Pancreas (tissue), 10 donors: ENCODE data around the gene NR6A1. TPM values are rescaled to one million over a fixed set of nuclear protein-coding genes. Genes with fewer than 3 reads are reported as not detected.

ENCODE experiments used
- ATAC-seq, 4 donors: fragments of 200-7000 bp; cut with Tn5 transposase; one replicate each; pipeline versions ENCODE4 v1.8.0 to v1.9.1; 2020; ENCODE audit warnings: mild to moderate bottlenecking in 4 of 4, moderate library complexity in 4 of 4
- DNase-seq, 6 donors: peaks; one replicate each; pipeline ENCODE4 v3.0.0-alpha.2; 2020
- FAIRE-seq: peaks from 2 replicates; lab custom pipeline; 2012; peaks lifted over from hg19 to GRCh38; lab: Jason Lieb, UNC
- H3K27ac ChIP-seq, 4 donors: fragments of 200-600 bp; sonication (generic); 1 replicate in 3 of 4; 2 replicates in 1 of 4; pipeline versions ENCODE4 v1.5.0 to v1.8.0; 2020
- H3K27me3 ChIP-seq, 4 donors: fragments of 200-600 bp; one replicate each; pipeline ENCODE4 v1.8.0; 2021
- H3K36me3 ChIP-seq, 3 donors: fragments of 200-600 bp; sonication (generic) in 1 of 3; one replicate each; pipeline versions ENCODE4 v1.5.0 to v1.8.0; 2020 to 2021
- H3K4me1 ChIP-seq, 3 donors: fragments of 200-600 bp; one replicate each; pipeline ENCODE4 v1.8.0; 2021
- H3K4me3 ChIP-seq, 4 donors: fragments of 200-600 bp; sonication (generic) in 2 of 4; one replicate each; pipeline versions ENCODE4 v1.5.0 to v1.8.0; 2020 to 2021
- H3K9me3 ChIP-seq, 4 donors: fragments of 200-600 bp; one replicate each; pipeline ENCODE4 v1.8.0; 2021
- CTCF ChIP-seq, 4 donors: fragments of 200-600 bp; sonication (generic) in 3 of 4; IDR thresholded peaks; one replicate each; pipeline versions ENCODE4 v1.5.0 to v1.8.0; 2021; ENCODE audit warnings: antibody characterized with exemption in 4 of 4
- WGBS, 2 donors: extraction: QIAGEN DNeasy Blood & Tissue Kit; methylation state at CpG; one replicate each; pipeline ENCODE4 v1.1.7; 2013; 5-methylcytosine and 5-hydroxymethylcytosine counted together
- intact Hi-C, 3 donors: fragments of 100-400 bp; cut with DNase I; formaldehyde crosslinking; loops; one replicate each; pipeline versions ENCODE4 v1.11.1 to v1.14.2; 2022
- polyA plus RNA-seq, 2 donors: library from polyadenylated mRNA; stranded (reverse); fragments of 200-250 nt; gene quantifications; one replicate each; pipeline ENCODE4 v1.2.3, GENCODE V29; 2013
- total RNA-seq, 6 donors: library from RNA; stranded (reverse); fragmentation: NEBNext Ultra II Directional in 4 of 6; extraction: Animal tissue kit (Norgen Biotek cat#: 25700) in 4 of 6; gene quantifications; one replicate each; pipeline versions ENCODE4 v1.2.1 to v1.2.4, GENCODE V29; 2021 to 2023
- donor health status: healthy with polysubstance abuse.
- donor health status: DM: no; HTN: no; CAD: no; lungs with moderate emphysema.
- donor health status: DM: no; HTN: no; CAD: no.
- donor health status: control.
- donor health status: control.
- donor health status: Bipolar disorder and iron deficiency.
- donor health status: DM: yes; HTN: yes; CAD: no.
- donor health status: DM: no; HTN: no; CAD: no.
- donor health status: DM: no; HTN: no; CAD: no.
- donor health status: DM: yes; HTN: yes; CAD: no.

NR6A1 gene
- total and polyA plus RNA-seq, 8 donors: 2.1 to 3.9 (median 2.6) TPM

- H3K27me3 ChIP-seq: no peaks in the 10 kb centered on the region
- intact Hi-C loops: no loop called here
- H3K9me3 ChIP-seq: no peaks in the 10 kb centered on the region
- H3K36me3 ChIP-seq: no peaks in the 10 kb centered on the region
- DNase-seq: no peak
- peaks cover 0 to 8% (median 0%) of the 10 kb centered on the region in 3 donors for H3K4me1 ChIP-seq
- no peak for TF ChIP-seq CTCF (IDR thresholded peaks at IDR 0.05)
- 78 to 81% methylated on average over 4 of the region's 4 CpGs for WGBS, 2 donors
- no peak overlapping the region for H3K27ac ChIP-seq
- no peak for FAIRE-seq
- no peak overlapping the region for H3K4me3 ChIP-seq
- ATAC-seq: no peak
These were observed 212.2 kb downstream of the NR6A1 start for GRCh38 chr9:124558777-124559470.

- WGBS, 2 donors: 88 to 92% methylated on average over 3 of the region's 3 CpGs
- H3K36me3 ChIP-seq: no peaks in the 10 kb centered on the region
- ATAC-seq: no peak
- FAIRE-seq: no peak
- H3K4me1 ChIP-seq: peaks cover 0 to 8% (median 0%) of the 10 kb centered on the region in 3 donors
- no peak overlapping the region for H3K27ac ChIP-seq
- no peaks in the 10 kb centered on the region for H3K9me3 ChIP-seq
- no peak for TF ChIP-seq CTCF (IDR thresholded peaks at IDR 0.05)
- no peak for DNase-seq
- H3K4me3 ChIP-seq: no peak overlapping the region
- intact Hi-C loops: no loop called here
- no peaks in the 10 kb centered on the region for H3K27me3 ChIP-seq
These were observed 213.2 kb downstream of the NR6A1 start for GRCh38 chr9:124557895-124558294.

- Histone ChIP-seq H3K36me3 (no peaks in the 10 kb centered on the region), H3K27ac (no peak overlapping the region), H3K9me3 (no peaks in the 10 kb centered on the region), H3K27me3 (no peaks in the 10 kb centered on the region), H3K4me1 (no peaks in the 10 kb centered on the region), H3K4me3 (no peak overlapping the region)
- no peak for TF ChIP-seq CTCF (IDR thresholded peaks at IDR 0.05)
- no peak for DNase-seq
- ATAC-seq: no peak
- 76% methylated on average over 3 of the region's 3 CpGs for WGBS, 2 donors
- no peak for FAIRE-seq
- intact Hi-C loops: no loop called here
These were observed 216.1 kb downstream of the NR6A1 start for GRCh38 chr9:124555043-124555442.

DNA sequence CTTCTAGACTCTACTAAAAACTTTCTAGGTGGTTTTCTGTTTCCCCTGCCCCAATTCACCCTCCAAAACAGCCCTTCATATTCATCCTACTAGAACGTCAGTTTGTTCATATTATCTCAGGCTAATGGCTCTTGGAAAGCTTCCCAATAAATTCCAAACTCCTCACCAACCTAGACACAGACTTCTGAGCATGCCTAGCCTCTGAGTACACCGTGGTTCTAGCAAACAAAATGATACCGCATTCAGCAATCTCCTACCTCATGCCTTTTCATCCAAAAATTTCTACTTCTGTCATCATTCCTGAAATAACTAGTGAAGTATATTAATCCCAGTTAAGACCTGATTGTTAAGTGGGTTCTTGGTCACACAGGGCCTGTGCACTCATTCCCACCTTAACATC is 217.4 kb downstream of the NR6A1 start:
- Histone ChIP-seq H3K27me3 (no peaks in the 10 kb centered on the region), H3K9me3 (no peaks in the 10 kb centered on the region), H3K36me3 (no peaks in the 10 kb centered on the region), H3K4me3 (no peak overlapping the region), H3K4me1 (no peaks in the 10 kb centered on the region), H3K27ac (no peak overlapping the region)
- no peak for DNase-seq
- TF ChIP-seq CTCF (IDR thresholded peaks at IDR 0.05): no peak
- intact Hi-C loops: no loop called here
- no peak for FAIRE-seq
- 57 to 60% methylated on average over 3 of the region's 3 CpGs for WGBS, 2 donors
- peak in 1 of 4 donors; percentile 33 for ATAC-seq

DNA sequence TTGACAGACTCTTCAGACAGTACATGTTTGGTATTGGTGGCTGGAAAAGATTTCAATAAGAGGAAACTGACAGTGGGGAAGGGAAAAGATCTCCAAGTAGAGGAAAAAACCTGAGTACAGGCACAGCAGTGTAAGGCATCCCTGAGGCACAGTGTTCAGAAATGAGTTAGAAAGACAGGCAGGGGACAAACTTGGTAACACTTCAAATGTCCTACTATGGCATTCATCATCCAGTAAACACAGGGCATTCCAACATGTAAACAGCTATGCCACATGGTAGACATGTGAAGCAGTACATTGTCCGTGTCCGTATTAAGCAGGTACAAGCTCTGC is 218.9 kb downstream of the NR6A1 start:
- no peak for FAIRE-seq
- intact Hi-C loops: no loop called here
- WGBS, 2 donors: 78 to 82% methylated on average over 2 of the region's 2 CpGs

More for the DNA sequence above, 218.9 kb downstream of the NR6A1 start:
- Histone ChIP-seq H3K27ac (no peak overlapping the region), H3K27me3 (no peaks in the 10 kb centered on the region), H3K4me1 (no peaks in the 10 kb centered on the region), H3K36me3 (no peaks in the 10 kb centered on the region), H3K4me3 (no peak overlapping the region), H3K9me3 (no peaks in the 10 kb centered on the region)
- no peak for TF ChIP-seq CTCF (IDR thresholded peaks at IDR 0.05)
- no peak for ATAC-seq
- no peak for DNase-seq
